Testis (tissue), 3 donors: ENCODE data around the gene TNFRSF1A. TPM values are rescaled to one million over a fixed set of nuclear protein-coding genes. Genes with fewer than 3 reads are reported as not detected.

Experiments used
- DNase-seq: peaks from one replicate; pipeline ENCODE4 v3.0.0-alpha.2; 2019
- H3K27ac ChIP-seq, 2 donors: fragments of 200-600 bp; sonication (generic); one replicate each; pipeline ENCODE4 v1.5.1; 2019
- H3K27me3 ChIP-seq: fragments of 200-600 bp; sonication (generic); one replicate; pipeline ENCODE4 v1.5.1; 2019
- H3K36me3 ChIP-seq: fragments of 200-600 bp; sonication (generic); one replicate; pipeline ENCODE4 v1.5.1; 2017; ENCODE audit warnings: low read depth; ENCODE audit errors: missing control alignments
- H3K4me1 ChIP-seq: fragments of 200-600 bp; sonication (generic); one replicate; pipeline ENCODE4 v1.5.1; 2019
- H3K4me3 ChIP-seq, 2 donors: fragments of 200-600 bp; sonication (generic); one replicate each; pipeline ENCODE4 v1.5.1; 2017 to 2019
- H3K9me3 ChIP-seq: fragments of 200-600 bp; sonication (generic); one replicate; pipeline ENCODE4 v1.5.1; 2017
- POLR2A ChIP-seq: fragments of 450-650 bp; IDR thresholded peaks from one replicate; pipeline ENCODE4 v1.6.1; 2017; ENCODE audit warnings: antibody characterized with exemption, mild to moderate bottlenecking, moderate library complexity
- WGBS, 2 donors: methylation state at CpG; one replicate each; pipeline ENCODE4 v1.1.5; 2018; 5-methylcytosine and 5-hydroxymethylcytosine counted together
- intact Hi-C: fragments of 100-400 bp; cut with DNase I; formaldehyde crosslinking; loops from one replicate; pipeline ENCODE4 v1.15.1; 2023; ENCODE audit warnings: low total_unique reads
- polyA plus RNA-seq: library from polyadenylated mRNA; stranded (reverse); fragments of 350-450 nt; fragmentation: Illumina TruSeq; extraction: RNeasy Lipid Tissue Mini Kit (QIAGEN cat#74804); gene quantifications from one replicate; pipeline ENCODE4 v1.2.3, GENCODE V29; 2014; ENCODE audit warnings: low read depth, low replicate concordance; ENCODE audit not compliant: insufficient read depth
- total RNA-seq, 2 donors: library from RNA; depleted of rRNA; stranded (reverse); fragments of >200 nt; gene quantifications; one replicate each; pipeline ENCODE4 v1.2.3, GENCODE V29; 2016
- TF ChIP-seq, protein P1 (sequence below), 3 experiments: fragments of 450-650 bp in 2 of 3; fragments of 200-600 bp in 1 of 3; sonication (generic) in 1 of 3; IDR thresholded peaks; one replicate each; pipeline ENCODE4 v1.5.1; 2016 to 2019; ENCODE audit warnings: antibody characterized with exemption in 3 of 3, mild to moderate bottlenecking in 2 of 3, moderate library complexity in 1 of 3

TNFRSF1A gene
- total and polyA plus RNA-seq, 3 donors from 2014 or later, result 59.8 to 106 (median 94.6) TPM

DNA sequence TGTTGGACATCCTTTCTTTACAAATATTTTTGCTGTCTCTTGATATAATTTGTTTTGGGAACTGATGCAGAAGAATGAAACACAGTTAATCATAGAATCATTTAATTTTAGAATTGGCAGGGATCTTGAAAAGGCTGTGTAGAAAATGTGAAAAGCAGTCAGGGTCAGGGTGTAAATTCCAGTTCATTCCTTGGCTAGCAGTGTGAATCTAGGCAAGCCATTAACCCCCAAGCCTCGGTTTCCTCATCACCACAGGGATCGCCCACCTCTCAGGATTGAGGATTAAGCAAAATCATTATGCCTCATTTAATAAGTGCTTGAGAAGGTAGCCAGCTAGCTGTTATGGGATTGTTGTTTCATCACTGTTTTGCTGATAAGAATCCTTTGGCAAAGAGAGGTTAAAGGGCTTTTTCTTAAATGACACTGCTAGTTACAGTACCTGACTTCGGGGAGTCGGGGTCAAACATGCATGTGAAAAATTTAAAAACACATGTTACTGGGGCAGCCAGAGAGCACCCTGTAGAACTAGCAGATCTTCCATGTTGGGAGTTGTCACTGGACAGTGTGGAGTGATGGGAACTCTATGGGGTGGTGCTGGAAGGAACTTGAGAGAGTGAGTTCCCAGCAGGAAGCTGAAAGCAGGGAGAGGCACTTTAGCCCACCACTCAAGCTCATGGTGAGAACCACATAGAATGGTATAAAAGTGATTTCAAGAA is 10.7 kb downstream of the TNFRSF1A start:
- H3K9me3 ChIP-seq, result no peaks in the 10 kb centered on the region
- intact Hi-C loops, result loop anchor here (10.0 kb wide), 2 partner anchors 54 to 124 kb away; partner anchors contain the start of genes LTBR and TAPBPL
- no peak overlapping the region for H3K4me3 ChIP-seq
- peaks cover 45% of the 10 kb centered on the region for H3K4me1 ChIP-seq
- no peak for TF ChIP-seq POLR2A
- TF ChIP-seq, protein P1, sequence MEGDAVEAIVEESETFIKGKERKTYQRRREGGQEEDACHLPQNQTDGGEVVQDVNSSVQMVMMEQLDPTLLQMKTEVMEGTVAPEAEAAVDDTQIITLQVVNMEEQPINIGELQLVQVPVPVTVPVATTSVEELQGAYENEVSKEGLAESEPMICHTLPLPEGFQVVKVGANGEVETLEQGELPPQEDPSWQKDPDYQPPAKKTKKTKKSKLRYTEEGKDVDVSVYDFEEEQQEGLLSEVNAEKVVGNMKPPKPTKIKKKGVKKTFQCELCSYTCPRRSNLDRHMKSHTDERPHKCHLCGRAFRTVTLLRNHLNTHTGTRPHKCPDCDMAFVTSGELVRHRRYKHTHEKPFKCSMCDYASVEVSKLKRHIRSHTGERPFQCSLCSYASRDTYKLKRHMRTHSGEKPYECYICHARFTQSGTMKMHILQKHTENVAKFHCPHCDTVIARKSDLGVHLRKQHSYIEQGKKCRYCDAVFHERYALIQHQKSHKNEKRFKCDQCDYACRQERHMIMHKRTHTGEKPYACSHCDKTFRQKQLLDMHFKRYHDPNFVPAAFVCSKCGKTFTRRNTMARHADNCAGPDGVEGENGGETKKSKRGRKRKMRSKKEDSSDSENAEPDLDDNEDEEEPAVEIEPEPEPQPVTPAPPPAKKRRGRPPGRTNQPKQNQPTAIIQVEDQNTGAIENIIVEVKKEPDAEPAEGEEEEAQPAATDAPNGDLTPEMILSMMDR (IDR thresholded peaks at IDR 0.05), result no peak
- no peaks in the 10 kb centered on the region for H3K36me3 ChIP-seq
- no peak for DNase-seq
- WGBS, 2 donors, result 68 to 72% methylated on average over 4 of the region's 4 CpGs
- peak overlapping the region in 1 of 2 donors; percentile 44 for H3K27ac ChIP-seq
- no peaks in the 10 kb centered on the region for H3K27me3 ChIP-seq

GRCh38 chr12:6330192-6330591 is 11.7 kb downstream of the TNFRSF1A start:
- Histone ChIP-seq H3K36me3 (no peaks in the 10 kb centered on the region), H3K27ac (peak overlapping the region; percentile 31 to 44), H3K9me3 (no peaks in the 10 kb centered on the region), H3K4me3 (no peak overlapping the region), H3K27me3 (no peaks in the 10 kb centered on the region), H3K4me1 (peaks cover 44% of the 10 kb centered on the region)
- 77 to 82% methylated on average over 5 of the region's 5 CpGs for WGBS, 2 donors
- TF ChIP-seq POLR2A, result no peak
- TF ChIP-seq, protein P1 (IDR thresholded peaks at IDR 0.05), result no peak
- no peak for DNase-seq
- intact Hi-C loops, result loop anchor here (10.0 kb wide), 2 partner anchors 55 to 125 kb away; partner anchors contain the start of genes LTBR and TAPBPL

- peak overlapping the region in 1 of 2 donors; percentile 44 for H3K27ac ChIP-seq
- no peaks in the 10 kb centered on the region for H3K27me3 ChIP-seq
- 45 to 77% methylated on average over 15 of the region's 15 CpGs for WGBS, 2 donors
- H3K9me3 ChIP-seq, result no peaks in the 10 kb centered on the region
- intact Hi-C loops, result loop anchor here (10.0 kb wide), 2 partner anchors 55 to 125 kb away; partner anchors contain the start of genes LTBR and TAPBPL
- TF ChIP-seq, protein P1 (IDR thresholded peaks at IDR 0.05), result no peak
- TF ChIP-seq POLR2A, result no peak
- peaks cover 44% of the 10 kb centered on the region for H3K4me1 ChIP-seq
- no peak for DNase-seq
- no peaks in the 10 kb centered on the region for H3K36me3 ChIP-seq
- H3K4me3 ChIP-seq, result peak overlapping the region in 1 of 2 donors; percentile 50
Observed at GRCh38 chr12:6329703-6330064, 12.2 kb downstream of the TNFRSF1A start.

GRCh38 chr12:6328945-6329702 is 12.8 kb downstream of the TNFRSF1A start:
- intact Hi-C loops, result no loop called here

More at GRCh38 chr12:6328945-6329702, 12.8 kb downstream of the TNFRSF1A start:
- no peak for DNase-seq
- WGBS, 2 donors, result 54 to 67% methylated on average over 38 to 75 of the region's 75 CpGs
- Histone ChIP-seq H3K9me3 (no peaks in the 10 kb centered on the region), H3K27ac (peak overlapping the region in 1 of 2 donors; percentile 44), H3K4me3 (peak overlapping the region in 1 of 2 donors; percentile 50), H3K4me1 (peaks cover 44% of the 10 kb centered on the region), H3K36me3 (no peaks in the 10 kb centered on the region), H3K27me3 (no peaks in the 10 kb centered on the region)
- TF ChIP-seq, protein P1 (IDR thresholded peaks at IDR 0.05), result no peak
- TF ChIP-seq POLR2A, result no peak
